ENCODE data around the gene SORCS2. TPM values are rescaled to one million over a fixed set of nuclear protein-coding genes. Genes with fewer than 3 reads are reported as not detected.
A peak's percentile ranks its signal among the peaks of the same experiment; 100 is the strongest.

SORCS2 gene
- total RNA-seq, 1 experiment from 2014 or later, result 0.06 TPM

DNA sequence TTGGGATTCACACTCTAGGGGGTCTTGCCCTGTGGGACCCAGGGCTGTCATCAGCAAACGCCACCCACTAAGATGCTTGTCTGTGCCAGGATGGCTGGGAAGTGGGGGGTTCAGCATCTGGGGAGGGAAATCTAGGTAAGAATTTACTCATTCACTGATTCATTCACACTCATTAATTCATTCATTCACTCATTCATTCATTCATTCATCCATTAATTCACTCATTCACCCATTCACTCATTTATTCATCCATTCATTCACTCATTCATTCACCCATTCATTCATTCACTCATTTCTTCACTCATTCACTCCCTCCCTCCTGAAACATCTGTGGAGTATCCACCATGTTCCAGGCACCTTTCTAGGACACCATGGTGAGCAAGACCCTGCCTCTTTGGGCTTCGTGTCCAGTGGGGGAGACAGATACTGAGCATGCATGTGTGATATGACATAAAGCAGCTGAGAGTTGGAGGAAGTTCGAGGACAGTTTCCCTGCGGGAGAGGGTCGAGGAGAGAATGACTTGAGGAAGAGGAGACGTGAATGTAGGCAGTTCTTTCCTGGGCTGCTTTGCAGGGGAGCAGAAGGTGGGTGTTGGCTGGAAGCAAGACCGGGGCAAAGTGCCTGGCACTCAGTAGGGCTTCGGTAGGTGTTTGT is 90.6 kb downstream of the SORCS2 start:
- no peaks in the 10 kb centered on the region for H3K36me3 ChIP-seq (ENCODE audit: insufficient read depth, low read length, poor library complexity, severe bottlenecking)
- no peaks in the 10 kb centered on the region for H3K9me3 ChIP-seq (ENCODE audit: low read depth, low read length, poor library complexity, severe bottlenecking)
- BruUV-seq (replicated peaks), result no TSS peak
- H3K27ac ChIP-seq (ENCODE audit: low read depth, low read length, poor library complexity, severe bottlenecking), result no peak overlapping the region
- TF ChIP-seq, protein P1, sequence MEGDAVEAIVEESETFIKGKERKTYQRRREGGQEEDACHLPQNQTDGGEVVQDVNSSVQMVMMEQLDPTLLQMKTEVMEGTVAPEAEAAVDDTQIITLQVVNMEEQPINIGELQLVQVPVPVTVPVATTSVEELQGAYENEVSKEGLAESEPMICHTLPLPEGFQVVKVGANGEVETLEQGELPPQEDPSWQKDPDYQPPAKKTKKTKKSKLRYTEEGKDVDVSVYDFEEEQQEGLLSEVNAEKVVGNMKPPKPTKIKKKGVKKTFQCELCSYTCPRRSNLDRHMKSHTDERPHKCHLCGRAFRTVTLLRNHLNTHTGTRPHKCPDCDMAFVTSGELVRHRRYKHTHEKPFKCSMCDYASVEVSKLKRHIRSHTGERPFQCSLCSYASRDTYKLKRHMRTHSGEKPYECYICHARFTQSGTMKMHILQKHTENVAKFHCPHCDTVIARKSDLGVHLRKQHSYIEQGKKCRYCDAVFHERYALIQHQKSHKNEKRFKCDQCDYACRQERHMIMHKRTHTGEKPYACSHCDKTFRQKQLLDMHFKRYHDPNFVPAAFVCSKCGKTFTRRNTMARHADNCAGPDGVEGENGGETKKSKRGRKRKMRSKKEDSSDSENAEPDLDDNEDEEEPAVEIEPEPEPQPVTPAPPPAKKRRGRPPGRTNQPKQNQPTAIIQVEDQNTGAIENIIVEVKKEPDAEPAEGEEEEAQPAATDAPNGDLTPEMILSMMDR (conservative IDR thresholded peaks at IDR 0.05; ENCODE audit: low read depth, low read length), result no peak
- no peak for TF ChIP-seq EZH2 (IDR thresholded peaks at IDR 0.05; ENCODE audit: borderline replicate concordance, low read depth, low read length, poor library complexity, severe bottlenecking)
- H3K4me3 ChIP-seq (ENCODE audit: low read depth, low read length, poor library complexity, severe bottlenecking), result no peak overlapping the region
- DNase-seq (ENCODE audit: low spot score), result no peak
- CTCF ChIA-PET, result no interaction called here
- H3K4me1 ChIP-seq (ENCODE audit: insufficient read depth, low read length, poor library complexity, severe bottlenecking), result no peaks in the 10 kb centered on the region
- POLR2A ChIA-PET (ENCODE audit: low non-redundant PET), result no interaction called here
- no peaks in the 10 kb centered on the region for H3K27me3 ChIP-seq (replicated peaks; ENCODE audit: insufficient read depth, low read depth, low read length, poor library complexity)
- intact Hi-C loops (cut with micrococcal nuclease; ENCODE audit: unreplicated experiment), result no loop called here

DNA sequence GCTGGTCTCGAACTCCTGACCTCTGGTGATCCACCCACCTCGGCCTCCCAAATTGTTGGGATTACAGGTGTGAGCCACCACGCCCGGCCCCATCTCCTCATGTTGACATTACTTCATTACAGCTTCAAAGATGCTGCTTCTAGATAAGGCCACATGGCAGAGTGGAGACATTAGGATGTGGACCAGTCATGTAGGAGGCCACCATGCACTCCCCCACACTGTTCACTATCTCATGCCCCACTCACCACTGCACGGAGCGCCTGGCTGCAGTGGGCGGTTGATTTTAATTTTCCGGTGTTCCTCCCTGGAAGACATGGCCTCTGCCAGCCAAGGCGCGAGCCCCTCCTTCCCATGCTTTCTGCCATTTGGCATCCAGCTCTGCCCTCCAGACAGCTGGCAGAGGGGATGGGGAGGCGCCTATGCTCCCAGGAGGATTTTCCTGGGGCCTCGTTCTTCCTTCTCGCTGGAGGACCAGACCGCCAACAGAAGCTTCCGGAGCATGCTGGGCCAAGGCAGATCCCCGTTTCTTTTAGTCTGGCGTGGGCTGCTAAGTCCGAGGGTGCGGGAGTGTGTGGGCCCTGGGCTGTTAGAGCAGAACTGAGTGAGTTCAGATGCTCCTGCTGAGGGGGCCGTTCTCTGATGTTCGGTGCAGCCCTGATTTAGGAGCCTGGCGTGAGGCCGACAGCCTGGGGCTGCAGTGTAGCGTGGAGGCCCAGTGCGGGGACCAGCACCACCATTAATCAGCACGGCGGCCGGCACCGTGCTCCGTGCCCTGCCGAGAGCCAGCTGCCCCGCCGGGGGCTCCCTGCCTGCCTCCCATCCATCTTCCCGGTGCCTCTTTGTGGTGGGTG is 93.1 kb downstream of the SORCS2 start:
- no peak overlapping the region for H3K27ac ChIP-seq (ENCODE audit: low read depth, low read length, poor library complexity, severe bottlenecking)
- DNase-seq (ENCODE audit: low spot score), result peak; percentile 39
- H3K4me3 ChIP-seq (ENCODE audit: low read depth, low read length, poor library complexity, severe bottlenecking), result no peak overlapping the region
- no peaks in the 10 kb centered on the region for H3K27me3 ChIP-seq (replicated peaks; ENCODE audit: insufficient read depth, low read depth, low read length, poor library complexity)
- no peaks in the 10 kb centered on the region for H3K4me1 ChIP-seq (ENCODE audit: insufficient read depth, low read length, poor library complexity, severe bottlenecking)
- H3K9me3 ChIP-seq (ENCODE audit: low read depth, low read length, poor library complexity, severe bottlenecking), result no peaks in the 10 kb centered on the region
- POLR2A ChIA-PET (ENCODE audit: low non-redundant PET), result no interaction called here
- TF ChIP-seq, protein P1 (conservative IDR thresholded peaks at IDR 0.05; ENCODE audit: low read depth, low read length), result no peak
- TF ChIP-seq EZH2 (IDR thresholded peaks at IDR 0.05; ENCODE audit: borderline replicate concordance, low read depth, low read length, poor library complexity, severe bottlenecking), result no peak
- BruUV-seq (replicated peaks), result no TSS peak
- intact Hi-C loops (cut with micrococcal nuclease; ENCODE audit: unreplicated experiment), result no loop called here
- CTCF ChIA-PET, result no interaction called here
- H3K36me3 ChIP-seq (ENCODE audit: insufficient read depth, low read length, poor library complexity, severe bottlenecking), result no peaks in the 10 kb centered on the region

DNA sequence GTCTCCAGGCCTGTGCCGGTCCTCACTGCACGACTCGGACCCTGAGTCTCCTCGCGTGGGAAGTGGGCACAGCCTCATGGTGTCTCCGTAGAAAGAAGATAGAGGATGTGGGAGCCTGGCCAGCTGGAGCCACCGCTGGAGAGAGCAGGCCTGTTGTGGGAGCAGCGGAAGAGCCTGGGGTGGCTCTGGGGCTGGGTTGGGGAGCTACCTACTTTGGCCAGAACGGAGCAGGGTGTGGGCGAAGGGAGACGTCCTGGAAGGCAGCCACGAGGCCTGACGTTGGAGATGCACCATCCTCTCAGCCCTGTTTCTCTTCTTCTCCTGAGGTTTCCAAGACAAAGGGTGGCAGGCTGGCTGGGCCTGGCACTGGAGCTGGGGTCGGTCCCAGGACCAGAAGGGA is 93.8 kb downstream of the SORCS2 start:
- Histone ChIP-seq H3K4me1 (ENCODE audit: insufficient read depth, low read length, poor library complexity, severe bottlenecking) (no peaks in the 10 kb centered on the region), H3K27ac (ENCODE audit: low read depth, low read length, poor library complexity, severe bottlenecking) (no peak overlapping the region), H3K4me3 (ENCODE audit: low read depth, low read length, poor library complexity, severe bottlenecking) (no peak overlapping the region), H3K36me3 (ENCODE audit: insufficient read depth, low read length, poor library complexity, severe bottlenecking) (no peaks in the 10 kb centered on the region), H3K27me3 (replicated peaks; ENCODE audit: insufficient read depth, low read depth, low read length, poor library complexity) (no peaks in the 10 kb centered on the region), H3K9me3 (ENCODE audit: low read depth, low read length, poor library complexity, severe bottlenecking) (no peaks in the 10 kb centered on the region)
- CTCF ChIA-PET, result no interaction called here
- DNase-seq (ENCODE audit: low spot score), result no peak
- intact Hi-C loops (cut with micrococcal nuclease; ENCODE audit: unreplicated experiment), result no loop called here
- POLR2A ChIA-PET (ENCODE audit: low non-redundant PET), result no interaction called here
- TF ChIP-seq EZH2 (IDR thresholded peaks at IDR 0.05; ENCODE audit: borderline replicate concordance, low read depth, low read length, poor library complexity, severe bottlenecking), result no peak
- TF ChIP-seq, protein P1 (conservative IDR thresholded peaks at IDR 0.05; ENCODE audit: low read depth, low read length), result no peak
- BruUV-seq (replicated peaks), result no TSS peak

Data from A673 (cell line).